Hematopoietic multipotent progenitor cell treated with erythropoietin and hydrocortisone succinate and interleukin-3 and kit ligand, for 8 days (in vitro differentiated cells): Measurements from ENCODE around the gene TAF9.
"Not testable (repeated sequence)": the region's sequence is repeated elsewhere in the genome, so short reads cannot be mapped to it uniquely, and the experiment has no call there.

Experiments used
- DNase-seq: peaks from one replicate; pipeline ENCODE4 v3.0.0-alpha.2; 2015

The TAF9 gene

DNA sequence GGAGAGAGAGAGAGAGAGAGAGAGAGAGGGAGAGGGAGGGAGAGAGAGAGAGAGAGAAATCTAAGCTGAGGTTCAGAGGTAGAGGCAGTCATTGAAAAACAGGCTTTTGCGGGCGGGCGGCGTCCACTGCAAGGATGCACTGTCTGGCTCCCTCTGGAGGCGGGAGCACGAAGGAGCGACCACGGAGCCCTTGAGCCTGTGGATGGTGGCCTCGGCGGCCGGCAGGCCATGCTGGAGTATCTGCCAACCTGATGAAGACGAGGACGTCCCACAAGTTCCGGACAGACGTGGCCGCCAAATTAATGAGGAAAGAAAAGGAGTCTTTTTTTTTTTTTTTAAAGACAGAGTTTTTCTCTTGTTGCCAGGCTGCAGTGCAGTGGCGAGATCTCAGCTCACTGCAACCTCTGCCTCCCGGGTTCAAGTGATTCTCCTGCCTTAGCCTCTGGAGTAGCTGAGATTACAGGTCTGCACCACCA lies 34.5 kb downstream of the TAF9 start:
- DNase-seq = peak; percentile 82

DNA sequence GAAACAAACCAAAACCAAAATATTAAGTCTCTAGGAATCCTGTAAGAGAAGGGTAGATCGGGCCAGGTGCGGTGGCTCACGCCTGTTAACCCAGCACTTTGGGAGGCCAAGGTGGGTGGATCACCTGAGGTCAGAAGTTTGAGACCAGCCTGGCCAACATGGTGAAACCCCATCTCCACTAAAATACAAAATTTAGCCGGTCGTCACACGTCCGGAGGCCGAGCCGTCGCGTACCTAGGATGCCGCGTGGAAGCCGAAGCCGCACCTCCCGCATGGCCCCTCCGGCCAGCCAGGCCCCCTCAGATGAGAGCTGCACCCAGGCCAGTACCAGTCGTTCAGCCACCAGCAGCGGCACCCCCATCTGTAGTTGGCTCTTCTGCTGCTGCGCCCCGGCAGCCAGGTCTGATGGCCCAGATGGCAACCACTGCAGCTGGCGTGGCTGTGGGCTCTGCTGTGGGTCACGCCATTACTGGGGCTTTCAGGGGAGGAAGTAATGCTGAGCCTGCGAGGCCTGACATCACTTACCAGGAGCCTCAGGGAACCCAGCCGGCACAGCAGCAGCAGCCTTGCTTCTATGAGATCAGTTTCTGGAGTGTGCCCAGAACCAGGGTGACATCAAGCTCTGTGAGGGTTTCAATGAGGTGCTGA lies 35.5 kb downstream of the TAF9 start:
- not testable (repeated sequence) for DNase-seq

DNA sequence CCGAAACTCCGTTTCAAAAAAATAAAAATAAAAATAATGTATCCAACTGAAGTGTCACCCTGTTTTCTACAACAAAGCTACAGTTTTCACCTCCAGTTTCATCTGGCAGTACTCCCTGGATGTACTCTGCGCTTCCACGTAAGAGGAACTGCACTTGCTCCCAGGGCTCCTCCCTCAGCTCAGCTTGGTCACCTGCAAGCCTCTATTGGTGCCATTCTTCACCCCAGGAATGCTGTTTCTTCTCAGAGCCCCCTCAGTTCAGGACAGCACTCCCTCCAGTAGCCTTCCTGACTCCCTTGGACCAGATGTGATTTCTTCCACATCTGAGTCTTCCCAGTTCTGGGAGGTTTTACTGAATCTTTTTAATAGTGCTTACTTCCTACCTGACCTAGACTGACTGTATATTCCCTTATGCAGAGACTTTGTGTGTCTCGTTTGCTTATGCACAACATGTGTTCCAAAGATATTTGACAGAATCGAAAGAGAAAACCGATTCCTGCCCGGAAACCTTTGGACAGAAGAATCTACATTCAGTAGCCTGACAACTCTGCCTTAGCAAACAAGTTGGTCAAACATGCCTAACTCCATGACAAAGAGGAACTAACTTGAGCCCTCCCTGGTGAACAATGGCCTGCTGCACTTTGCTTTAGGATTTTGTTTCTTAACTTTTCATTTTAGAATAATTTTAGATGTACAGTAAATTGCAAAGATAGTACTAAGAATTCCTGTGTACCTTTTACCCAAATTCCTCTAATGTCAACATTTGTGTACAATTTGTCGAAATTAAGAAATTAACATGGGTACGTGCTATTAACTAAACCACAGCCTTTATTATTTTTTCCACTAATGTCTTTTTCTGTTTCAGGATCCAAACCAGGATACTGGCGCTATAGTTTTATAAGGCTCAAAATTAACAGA lies 37.5 kb downstream of the TAF9 start:
- DNase-seq = peak; percentile 32

DNA sequence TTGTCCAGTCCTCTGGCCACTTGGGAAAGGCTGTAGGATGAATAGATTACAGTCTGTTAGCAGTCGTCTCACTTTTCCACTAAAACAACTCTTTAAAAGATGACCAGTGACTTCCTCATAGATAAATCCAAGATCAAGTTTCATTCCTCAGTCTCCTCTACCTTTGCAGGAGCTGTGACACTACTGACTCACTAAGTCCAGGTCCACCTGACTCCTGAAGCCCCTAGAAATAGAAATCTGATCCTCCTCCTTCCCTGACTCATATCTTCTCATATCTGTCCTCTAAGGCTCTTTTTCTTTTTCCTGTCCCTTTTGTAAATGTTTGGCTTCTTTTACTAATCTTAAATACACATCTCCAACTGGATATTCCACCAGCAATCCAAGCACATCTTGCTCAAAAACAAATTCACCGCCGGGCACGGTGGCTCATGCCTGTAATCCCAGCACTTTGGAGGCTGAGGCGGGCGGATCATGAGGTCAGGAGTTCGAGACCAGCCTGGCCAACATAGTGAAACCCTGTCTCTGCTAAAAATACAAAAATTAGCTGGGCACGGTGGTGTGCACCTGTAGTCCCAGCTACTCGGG lies 39.3 kb downstream of the TAF9 start:
- DNase-seq = no peak

DNA sequence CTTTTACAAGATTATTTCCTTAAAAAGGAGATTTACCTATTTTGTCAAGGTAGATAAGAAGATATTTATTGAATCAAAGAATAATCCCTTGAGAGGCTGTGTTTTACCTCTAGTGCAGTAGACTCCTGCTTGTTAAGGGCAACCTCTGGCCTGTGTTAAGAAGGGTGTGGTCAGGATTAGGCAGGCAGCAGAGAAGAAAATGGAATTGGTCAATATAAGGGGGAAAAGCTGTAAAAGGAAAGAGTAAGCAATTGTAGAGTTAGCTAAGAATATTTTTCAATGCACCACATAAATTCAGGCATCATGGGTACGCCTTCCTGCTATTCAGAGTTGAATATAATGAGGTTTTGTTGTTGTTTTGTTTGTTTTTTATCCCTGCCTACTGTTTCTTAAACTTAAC lies 43.0 kb downstream of the TAF9 start:
- DNase-seq = no peak

DNA sequence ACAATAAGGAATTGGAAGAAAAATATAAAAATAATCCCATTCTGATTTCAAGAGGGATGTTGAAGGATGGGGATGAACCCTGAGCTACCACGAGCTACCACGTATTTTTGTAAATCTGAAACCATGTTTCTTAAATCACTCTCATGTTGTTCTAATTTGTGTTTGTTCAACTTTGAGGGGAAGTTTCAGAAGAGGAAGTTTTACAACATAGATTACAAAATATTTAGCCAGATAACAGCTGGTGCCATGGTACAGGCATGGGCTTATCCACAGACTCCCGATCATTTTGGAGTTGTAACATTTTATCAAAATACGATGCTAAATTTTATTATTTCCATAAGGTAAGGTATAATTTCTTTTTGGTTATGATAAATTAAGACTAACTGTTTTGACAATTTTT lies 51.9 kb downstream of the TAF9 start:
- no peak for DNase-seq

DNA sequence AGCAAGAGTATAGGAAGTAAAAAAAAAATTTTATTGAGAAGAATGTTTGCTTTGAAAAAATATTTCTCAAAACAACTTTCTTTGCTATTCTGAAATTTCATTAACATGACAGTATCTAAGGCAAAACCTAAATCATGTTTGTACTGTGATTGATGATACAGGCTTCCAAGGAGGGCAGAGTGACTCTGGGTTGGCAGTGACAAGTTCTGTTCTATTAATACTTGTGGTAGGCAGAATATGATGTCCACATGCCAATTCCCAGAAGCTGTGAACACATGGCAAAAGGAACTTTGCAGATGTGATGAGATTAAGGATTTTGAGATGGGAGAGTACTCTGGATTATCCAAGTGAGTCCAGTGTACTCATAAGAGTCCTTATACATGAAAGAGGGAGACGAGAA lies 53.3 kb downstream of the TAF9 start:
- DNase-seq = no peak
